Measurements from ENCODE around the gene KDR.

KDR gene

GRCh38 chr4:55103224-55103623, 22.2 kb downstream of the KDR start:
- H3K27me3 ChIP-seq (replicated peaks; ENCODE audit: insufficient read depth, low read length) = no peaks in the 10 kb centered on the region
- no peak overlapping the region for H3K4me2 ChIP-seq (ENCODE audit: low read depth, low read length)
- no peaks in the 10 kb centered on the region for H3F3A ChIP-seq (ENCODE audit: insufficient read depth, low read length)
- H3K9me3 ChIP-seq (replicated peaks; ENCODE audit: insufficient read depth, low read length) = no peaks in the 10 kb centered on the region
- H3K9ac ChIP-seq (ENCODE audit: low read length) = no peak overlapping the region
- no peaks in the 10 kb centered on the region for H3K4me1 ChIP-seq (ENCODE audit: low read length)
- no peaks in the 10 kb centered on the region for H3K36me3 ChIP-seq (replicated peaks; ENCODE audit: insufficient read depth, low read length)
- no peak for TF ChIP-seq EZH2phosphoT487 (IDR thresholded peaks at IDR 0.05; ENCODE audit: low read length)
- no peak for TF ChIP-seq CTCF (IDR thresholded peaks at IDR 0.05; ENCODE audit: low read length)
- no peak for TF ChIP-seq EZH2 (optimal IDR thresholded peaks at IDR 0.05; ENCODE audit: low read depth, low read length)
- H3K4me3 ChIP-seq (ENCODE audit: low read length) = no peak overlapping the region
- DNase-seq = no peak
- H3K9me2 ChIP-seq (replicated peaks; ENCODE audit: insufficient read depth, low read length) = no peaks in the 10 kb centered on the region
- no peak overlapping the region for H3K27ac ChIP-seq (ENCODE audit: low read length)
- H3K79me2 ChIP-seq (ENCODE audit: low read length) = no peaks in the 10 kb centered on the region
- no peaks in the 10 kb centered on the region for H4K20me1 ChIP-seq (ENCODE audit: insufficient read depth, low read length)
- H2AFZ ChIP-seq (ENCODE audit: low read length) = no peak overlapping the region

- Histone ChIP-seq H3F3A (ENCODE audit: insufficient read depth, low read length) (no peaks in the 10 kb centered on the region), H2AFZ (ENCODE audit: low read length) (no peak overlapping the region), H3K4me1 (ENCODE audit: low read length) (no peaks in the 10 kb centered on the region), H3K27ac (ENCODE audit: low read length) (no peak overlapping the region), H3K79me2 (ENCODE audit: low read length) (no peaks in the 10 kb centered on the region), H3K4me2 (ENCODE audit: low read depth, low read length) (no peak overlapping the region), H4K20me1 (ENCODE audit: insufficient read depth, low read length) (no peaks in the 10 kb centered on the region), H3K9me3 (replicated peaks; ENCODE audit: insufficient read depth, low read length) (no peaks in the 10 kb centered on the region), H3K27me3 (replicated peaks; ENCODE audit: insufficient read depth, low read length) (no peaks in the 10 kb centered on the region), H3K9me2 (replicated peaks; ENCODE audit: insufficient read depth, low read length) (no peaks in the 10 kb centered on the region), H3K36me3 (replicated peaks; ENCODE audit: insufficient read depth, low read length) (no peaks in the 10 kb centered on the region), H3K9ac (ENCODE audit: low read length) (no peak overlapping the region), H3K4me3 (ENCODE audit: low read length) (no peak overlapping the region)
- no peak for DNase-seq
- TF ChIP-seq CTCF (IDR thresholded peaks at IDR 0.05; ENCODE audit: low read length) (no peak), EZH2 (optimal IDR thresholded peaks at IDR 0.05; ENCODE audit: low read depth, low read length) (no peak), EZH2phosphoT487 (IDR thresholded peaks at IDR 0.05; ENCODE audit: low read length) (no peak)
Observed at GRCh38 chr4:55099816-55100215, 25.6 kb downstream of the KDR start.

GRCh38 chr4:55098456-55099204, 26.8 kb downstream of the KDR start:
- Histone ChIP-seq H3K27me3 (replicated peaks; ENCODE audit: insufficient read depth, low read length) (no peaks in the 10 kb centered on the region), H3K4me1 (ENCODE audit: low read length) (no peaks in the 10 kb centered on the region), H3K36me3 (replicated peaks; ENCODE audit: insufficient read depth, low read length) (no peaks in the 10 kb centered on the region), H4K20me1 (ENCODE audit: insufficient read depth, low read length) (no peaks in the 10 kb centered on the region), H3K27ac (ENCODE audit: low read length) (no peak overlapping the region), H3F3A (ENCODE audit: insufficient read depth, low read length) (no peaks in the 10 kb centered on the region), H3K4me3 (ENCODE audit: low read length) (no peak overlapping the region), H3K9me3 (replicated peaks; ENCODE audit: insufficient read depth, low read length) (no peaks in the 10 kb centered on the region), H3K9me2 (replicated peaks; ENCODE audit: insufficient read depth, low read length) (no peaks in the 10 kb centered on the region), H3K9ac (ENCODE audit: low read length) (no peak overlapping the region), H3K79me2 (ENCODE audit: low read length) (no peaks in the 10 kb centered on the region), H3K4me2 (ENCODE audit: low read depth, low read length) (no peak overlapping the region), H2AFZ (ENCODE audit: low read length) (no peak overlapping the region)
- DNase-seq = no peak
- TF ChIP-seq EZH2 (optimal IDR thresholded peaks at IDR 0.05; ENCODE audit: low read depth, low read length) (no peak), CTCF (IDR thresholded peaks at IDR 0.05; ENCODE audit: low read length) (no peak), EZH2phosphoT487 (IDR thresholded peaks at IDR 0.05; ENCODE audit: low read length) (no peak)

Data from MM.1S (cell line).